Measurements from ENCODE around the gene CNKSR1.

CNKSR1 gene

DNA sequence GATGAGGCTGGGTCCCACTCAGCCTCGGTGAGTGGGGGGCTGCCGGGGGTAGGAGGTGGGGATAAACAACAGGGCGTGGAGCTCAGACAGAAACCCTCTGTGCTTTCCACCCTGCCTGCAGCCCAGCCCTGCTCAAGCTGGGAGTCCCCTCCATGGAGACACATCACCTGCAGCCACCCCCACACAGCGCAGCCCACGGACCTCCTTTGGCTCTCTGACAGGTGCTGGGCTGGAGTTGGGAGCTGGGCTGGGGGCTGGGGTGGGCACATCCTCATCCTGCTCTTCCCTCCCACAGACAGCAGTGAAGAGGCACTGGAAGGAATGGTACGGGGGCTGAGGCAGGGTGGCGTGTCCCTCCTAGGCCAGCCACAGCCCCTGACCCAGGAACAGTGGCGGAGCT, 11.2 kb downstream of the CNKSR1 start:
- H3K36me3 Mint-ChIP-seq, result peaks cover 5% of the 10 kb centered on the region
- H3K4me3 Mint-ChIP-seq, result no peak overlapping the region
- no peak overlapping the region for H3K27ac Mint-ChIP-seq
- no peaks in the 10 kb centered on the region for H3K27me3 Mint-ChIP-seq
- no peaks in the 10 kb centered on the region for H3K9me3 Mint-ChIP-seq (ENCODE audit: low read depth)
- peaks cover 7% of the 10 kb centered on the region for H3K4me1 Mint-ChIP-seq (ENCODE audit: low read depth)

DNA sequence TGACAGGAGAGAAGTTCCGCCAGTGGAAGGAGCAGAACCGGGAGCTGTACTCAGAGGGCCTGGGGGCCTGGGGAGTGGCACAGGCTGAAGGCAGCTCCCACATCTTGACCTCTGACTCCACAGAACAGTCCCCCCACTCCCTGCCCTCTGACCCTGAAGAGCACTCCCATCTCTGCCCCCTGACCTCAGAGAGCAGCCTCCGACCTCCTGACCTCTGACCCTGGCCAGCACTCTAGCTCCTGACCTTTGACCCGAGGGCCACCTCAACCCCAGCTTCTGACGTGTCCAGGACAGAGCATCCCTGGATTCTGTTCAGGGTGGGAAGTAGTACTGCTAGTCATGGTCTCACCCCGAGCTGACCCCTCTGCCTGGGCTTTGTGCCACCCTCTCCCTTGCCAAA, 12.0 kb downstream of the CNKSR1 start:
- Mint-ChIP-seq H3K27me3 (no peaks in the 10 kb centered on the region), H3K9me3 (ENCODE audit: low read depth) (no peaks in the 10 kb centered on the region), H3K4me1 (ENCODE audit: low read depth) (peaks cover 7% of the 10 kb centered on the region), H3K4me3 (no peak overlapping the region), H3K36me3 (peaks cover 5% of the 10 kb centered on the region), H3K27ac (no peak overlapping the region)

- H3K9me3 Mint-ChIP-seq (ENCODE audit: low read depth), result no peaks in the 10 kb centered on the region
- H3K27me3 Mint-ChIP-seq, result no peaks in the 10 kb centered on the region
- H3K36me3 Mint-ChIP-seq, result peaks cover 5% of the 10 kb centered on the region
- no peak overlapping the region for H3K27ac Mint-ChIP-seq
- no peak overlapping the region for H3K4me3 Mint-ChIP-seq
- H3K4me1 Mint-ChIP-seq (ENCODE audit: low read depth), result peaks cover 7% of the 10 kb centered on the region
Observed at GRCh38 chr1:26189751-26190275, 12.5 kb downstream of the CNKSR1 start.

DNA sequence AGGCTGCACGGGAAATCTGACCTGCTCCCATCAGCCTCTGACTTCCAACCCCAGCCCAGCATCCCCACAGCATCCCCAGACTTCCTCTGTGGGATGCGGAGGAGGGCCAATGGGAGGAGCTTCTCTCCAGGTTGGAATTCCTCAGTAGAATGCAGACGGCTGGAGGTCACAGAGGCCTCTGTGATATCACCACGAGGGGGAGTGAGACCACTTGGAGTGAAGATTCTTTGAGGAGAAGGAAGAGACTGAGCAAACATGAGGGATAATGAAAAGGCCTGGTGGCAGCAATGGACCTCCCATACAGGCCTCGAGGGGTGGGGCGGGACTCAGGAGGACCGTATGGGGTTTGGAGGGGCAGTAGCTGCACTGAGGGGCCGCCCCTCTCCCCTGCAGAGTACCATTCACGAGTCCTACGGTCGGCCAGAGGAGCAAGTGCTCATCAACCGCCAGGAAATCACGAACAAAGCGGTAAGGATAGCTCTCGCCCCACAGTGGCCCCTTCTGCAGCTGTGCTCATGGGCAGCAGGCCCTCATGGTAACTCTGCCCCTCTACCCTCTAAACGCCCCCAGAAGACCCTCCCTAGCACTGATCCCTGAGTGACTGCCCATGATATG, 13.2 kb downstream of the CNKSR1 start, which contains the start of gene CATSPER4:
CATSPER4 (plus strand) TSS at position 230 of the 615 bp plus-strand sequence; CDS start at position 256, 26 bp downstream.
- Mint-ChIP-seq H3K36me3 (peaks cover 5% of the 10 kb centered on the region), H3K27me3 (no peaks in the 10 kb centered on the region), H3K27ac (no peak within 1 kb of the TSS), H3K4me3 (no peak within 1 kb of the TSS), H3K9me3 (ENCODE audit: low read depth) (no peaks in the 10 kb centered on the region), H3K4me1 (ENCODE audit: low read depth) (peaks cover 7% of the 10 kb centered on the region)

DNA sequence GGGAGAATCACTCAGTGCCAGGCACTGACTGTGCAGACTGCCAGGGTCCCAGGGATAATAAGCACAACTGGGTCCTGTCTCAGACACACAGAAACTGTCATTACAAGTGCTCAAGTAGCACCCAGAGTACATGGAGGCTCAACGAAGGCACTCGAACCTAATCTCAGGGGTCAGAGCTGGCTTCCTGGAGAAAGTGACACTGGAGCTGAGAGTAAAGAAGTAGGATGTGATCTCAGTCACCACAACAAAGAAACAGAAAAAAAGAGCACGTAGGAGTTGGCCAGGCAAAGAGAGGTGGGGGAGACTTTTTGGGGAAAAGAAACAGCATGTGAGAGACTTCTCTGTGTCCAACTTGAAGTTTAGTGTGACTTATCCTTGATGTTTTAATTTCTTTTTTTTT, 14.4 kb downstream of the CNKSR1 start:
- Mint-ChIP-seq H3K4me3 (no peak overlapping the region), H3K27ac (no peak overlapping the region), H3K27me3 (no peaks in the 10 kb centered on the region), H3K9me3 (ENCODE audit: low read depth) (no peaks in the 10 kb centered on the region), H3K36me3 (peaks cover 2% of the 10 kb centered on the region), H3K4me1 (ENCODE audit: low read depth) (peaks cover 7% of the 10 kb centered on the region)

- H3K4me1 Mint-ChIP-seq (ENCODE audit: low read depth), result peaks cover 11% of the 10 kb centered on the region
- H3K27ac Mint-ChIP-seq, result no peak overlapping the region
- H3K36me3 Mint-ChIP-seq, result no peaks in the 10 kb centered on the region
- H3K4me3 Mint-ChIP-seq, result no peak overlapping the region
- no peaks in the 10 kb centered on the region for H3K27me3 Mint-ChIP-seq
- H3K9me3 Mint-ChIP-seq (ENCODE audit: low read depth), result no peaks in the 10 kb centered on the region
Observed at GRCh38 chr1:26195805-26196204, 18.5 kb downstream of the CNKSR1 start.

DNA sequence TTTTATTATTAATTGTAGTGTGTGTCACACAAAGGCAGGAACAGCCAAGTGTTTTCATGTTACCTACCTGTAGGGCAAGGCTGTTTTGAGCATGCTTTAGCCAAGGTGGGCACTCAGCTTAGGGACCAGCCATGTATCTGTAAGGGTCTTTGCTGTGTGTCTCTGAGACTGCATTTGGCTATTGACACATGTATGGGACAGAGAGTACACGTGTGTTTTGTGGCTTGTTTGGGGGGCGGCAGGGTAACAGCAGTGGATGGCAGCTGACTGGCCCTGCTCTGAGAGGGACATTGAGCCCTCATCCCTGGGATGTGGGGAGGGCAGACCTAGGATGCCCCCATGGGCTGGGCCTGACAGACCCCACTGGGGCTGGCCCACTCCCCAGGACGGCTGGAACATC, 20.0 kb downstream of the CNKSR1 start:
- H3K36me3 Mint-ChIP-seq, result no peaks in the 10 kb centered on the region
- H3K27me3 Mint-ChIP-seq, result no peaks in the 10 kb centered on the region
- H3K27ac Mint-ChIP-seq, result no peak overlapping the region
- peaks cover 18% of the 10 kb centered on the region for H3K4me1 Mint-ChIP-seq (ENCODE audit: low read depth)
- no peaks in the 10 kb centered on the region for H3K9me3 Mint-ChIP-seq (ENCODE audit: low read depth)
- no peak overlapping the region for H3K4me3 Mint-ChIP-seq

DNA sequence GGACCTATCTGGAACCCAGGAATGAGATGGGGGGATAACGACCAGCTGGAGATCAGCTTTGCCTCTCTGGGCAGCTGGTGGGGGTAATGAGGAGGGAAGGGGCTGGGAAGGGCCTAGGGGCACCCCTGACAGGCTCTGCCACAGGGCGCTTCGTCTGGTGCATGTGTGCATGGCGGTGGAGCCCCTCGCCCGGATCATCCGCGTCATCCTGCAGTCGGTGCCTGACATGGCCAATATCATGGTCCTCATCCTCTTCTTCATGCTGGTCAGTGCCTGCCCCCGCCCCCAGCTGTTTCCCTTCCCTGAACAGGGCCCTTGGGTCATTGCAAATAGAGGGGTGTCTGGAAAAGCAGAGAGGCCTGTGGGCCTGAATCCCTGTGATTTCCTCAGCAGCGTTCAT, 20.5 kb downstream of the CNKSR1 start:
- H3K4me3 Mint-ChIP-seq, result no peak overlapping the region
- H3K9me3 Mint-ChIP-seq (ENCODE audit: low read depth), result no peaks in the 10 kb centered on the region
- H3K4me1 Mint-ChIP-seq (ENCODE audit: low read depth), result peaks cover 24% of the 10 kb centered on the region
- no peaks in the 10 kb centered on the region for H3K36me3 Mint-ChIP-seq
- no peak overlapping the region for H3K27ac Mint-ChIP-seq
- H3K27me3 Mint-ChIP-seq, result no peaks in the 10 kb centered on the region

GRCh38 chr1:26200413-26200812, 23.1 kb downstream of the CNKSR1 start:
- Mint-ChIP-seq H3K36me3 (no peaks in the 10 kb centered on the region), H3K27me3 (no peaks in the 10 kb centered on the region), H3K4me1 (ENCODE audit: low read depth) (peaks cover 31% of the 10 kb centered on the region), H3K4me3 (no peak overlapping the region), H3K9me3 (ENCODE audit: low read depth) (no peaks in the 10 kb centered on the region), H3K27ac (peak overlapping the region; percentile 3)

- Mint-ChIP-seq H3K27me3 (no peaks in the 10 kb centered on the region), H3K27ac (no peak overlapping the region), H3K9me3 (ENCODE audit: low read depth) (no peaks in the 10 kb centered on the region), H3K4me3 (no peak overlapping the region), H3K36me3 (no peaks in the 10 kb centered on the region), H3K4me1 (ENCODE audit: low read depth) (peaks cover 31% of the 10 kb centered on the region)
Observed at GRCh38 chr1:26203642-26204318, 26.5 kb downstream of the CNKSR1 start.

DNA sequence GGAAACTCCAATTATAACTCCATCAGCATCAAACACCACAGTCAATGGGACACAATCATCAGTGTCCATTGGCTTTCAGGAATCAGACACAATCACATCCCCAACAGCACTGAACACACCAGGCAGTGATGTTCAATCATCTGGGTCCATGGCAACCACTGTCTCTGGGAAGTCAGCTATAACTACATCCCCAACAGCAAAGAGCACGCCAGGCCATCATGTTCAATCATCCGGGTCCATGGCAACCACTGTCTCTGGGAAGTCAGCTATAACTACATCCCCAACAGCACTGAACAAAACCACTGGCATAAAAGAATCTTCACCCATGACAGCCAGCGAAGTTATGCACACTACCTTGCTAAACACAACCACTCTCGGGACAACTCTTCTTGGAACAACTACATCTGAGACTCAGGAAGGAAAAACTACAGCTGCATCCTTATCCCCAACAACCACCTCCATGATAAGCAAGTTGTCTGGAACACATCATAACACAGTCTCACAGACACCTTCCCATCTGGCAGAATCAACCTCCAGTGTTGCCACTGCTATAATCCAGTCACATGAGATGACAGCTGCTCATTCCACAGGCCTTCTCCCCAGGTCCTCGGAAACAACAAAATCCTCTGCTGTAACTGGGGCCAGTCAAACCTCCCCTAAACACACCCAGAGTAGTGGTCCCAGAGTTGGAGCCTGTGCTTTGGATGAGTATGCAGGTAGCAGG, 33.0 kb downstream of the CNKSR1 start:
- no peaks in the 10 kb centered on the region for H3K4me1 Mint-ChIP-seq (ENCODE audit: low read depth)
- H3K27ac Mint-ChIP-seq, result no peak overlapping the region
- H3K4me3 Mint-ChIP-seq, result no peak overlapping the region
- no peaks in the 10 kb centered on the region for H3K36me3 Mint-ChIP-seq
- H3K9me3 Mint-ChIP-seq (ENCODE audit: low read depth), result no peaks in the 10 kb centered on the region
- no peaks in the 10 kb centered on the region for H3K27me3 Mint-ChIP-seq

GRCh38 chr1:26212726-26213125, 35.4 kb downstream of the CNKSR1 start:
- H3K4me1 Mint-ChIP-seq (ENCODE audit: low read depth), result no peaks in the 10 kb centered on the region
- no peak overlapping the region for H3K4me3 Mint-ChIP-seq
- no peaks in the 10 kb centered on the region for H3K9me3 Mint-ChIP-seq (ENCODE audit: low read depth)
- H3K27ac Mint-ChIP-seq, result no peak overlapping the region
- no peaks in the 10 kb centered on the region for H3K27me3 Mint-ChIP-seq
- no peaks in the 10 kb centered on the region for H3K36me3 Mint-ChIP-seq

DNA sequence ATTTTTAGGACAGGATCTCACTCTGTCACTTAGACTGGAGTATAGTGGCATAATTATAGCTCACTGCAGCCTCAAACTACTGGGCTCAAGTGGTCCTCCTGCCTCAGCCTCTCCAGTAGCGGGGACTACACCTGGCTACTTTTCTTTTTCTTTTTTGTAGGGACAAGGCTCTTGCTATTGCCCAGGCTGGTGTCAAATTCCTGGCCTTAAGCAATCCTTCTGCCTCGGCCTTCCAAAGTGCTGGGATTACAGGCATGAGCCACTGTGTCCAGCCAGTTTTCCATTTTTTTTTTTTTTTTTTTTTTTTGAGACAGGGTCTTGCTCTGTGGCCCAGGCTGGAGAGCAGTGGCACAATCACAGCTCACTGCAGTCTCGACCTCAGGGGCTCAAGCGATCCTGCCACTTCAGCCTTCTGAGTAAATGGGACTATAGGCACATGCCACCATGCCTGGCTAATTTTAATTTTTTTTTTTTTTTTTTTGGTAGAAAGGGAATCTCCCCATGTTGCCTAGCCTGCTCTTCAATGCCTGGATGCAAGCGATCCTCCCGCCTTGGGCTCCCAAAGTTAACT, 36.1 kb downstream of the CNKSR1 start:
- Mint-ChIP-seq H3K36me3 (no peaks in the 10 kb centered on the region), H3K27me3 (no peaks in the 10 kb centered on the region), H3K4me1 (ENCODE audit: low read depth) (no peaks in the 10 kb centered on the region), H3K9me3 (ENCODE audit: low read depth) (no peaks in the 10 kb centered on the region), H3K27ac (no peak overlapping the region), H3K4me3 (no peak overlapping the region)

- Mint-ChIP-seq H3K9me3 (ENCODE audit: low read depth) (no peaks in the 10 kb centered on the region), H3K36me3 (no peaks in the 10 kb centered on the region), H3K27me3 (no peaks in the 10 kb centered on the region), H3K27ac (no peak overlapping the region), H3K4me1 (ENCODE audit: low read depth) (no peaks in the 10 kb centered on the region), H3K4me3 (no peak overlapping the region)
Observed at GRCh38 chr1:26215246-26215645, 38.0 kb downstream of the CNKSR1 start.

DNA sequence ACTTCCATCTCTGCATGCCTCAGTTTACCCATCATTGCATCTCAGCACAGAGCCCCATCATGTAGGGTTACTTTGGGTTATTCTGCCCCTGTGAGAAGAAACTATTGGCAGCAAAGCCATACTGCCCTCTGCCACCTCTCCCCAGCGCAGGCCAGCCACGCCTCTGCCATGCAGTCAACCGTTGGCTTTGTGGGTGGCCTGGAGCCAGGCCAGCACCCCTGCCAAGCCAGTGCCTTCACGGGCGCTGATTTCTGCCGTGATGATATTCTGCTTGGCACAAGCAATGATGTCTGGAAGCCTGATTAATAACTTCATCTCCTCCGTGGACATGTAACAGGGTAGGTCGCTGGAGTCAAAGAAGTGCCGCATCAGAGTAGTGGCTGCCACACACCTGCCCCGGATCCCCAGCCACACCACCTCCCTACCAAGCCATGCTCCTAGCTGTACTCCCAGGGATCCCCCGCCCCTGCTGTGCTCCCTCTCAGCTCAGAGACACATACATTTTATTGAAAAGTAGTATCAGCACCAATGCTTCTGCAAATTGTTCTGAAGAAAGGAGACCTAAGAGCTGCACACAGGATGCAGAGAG, 41.7 kb downstream of the CNKSR1 start:
- Mint-ChIP-seq H3K9me3 (ENCODE audit: low read depth) (no peaks in the 10 kb centered on the region), H3K4me1 (ENCODE audit: low read depth) (no peaks in the 10 kb centered on the region), H3K4me3 (no peak overlapping the region), H3K27me3 (no peaks in the 10 kb centered on the region), H3K27ac (no peak overlapping the region), H3K36me3 (no peaks in the 10 kb centered on the region)

Measured in activated naive CD8-positive, alpha-beta T cell (primary cell).